Glomerular visceral epithelial cell (primary cell): ENCODE measurements around the gene ITGB1BP1.

ENCODE experiments used
- DNase-seq: peaks from one replicate; pipeline ENCODE4 v3.0.0-alpha.2; 2016; ENCODE audit errors: extremely low spot score

ITGB1BP1 gene

DNA sequence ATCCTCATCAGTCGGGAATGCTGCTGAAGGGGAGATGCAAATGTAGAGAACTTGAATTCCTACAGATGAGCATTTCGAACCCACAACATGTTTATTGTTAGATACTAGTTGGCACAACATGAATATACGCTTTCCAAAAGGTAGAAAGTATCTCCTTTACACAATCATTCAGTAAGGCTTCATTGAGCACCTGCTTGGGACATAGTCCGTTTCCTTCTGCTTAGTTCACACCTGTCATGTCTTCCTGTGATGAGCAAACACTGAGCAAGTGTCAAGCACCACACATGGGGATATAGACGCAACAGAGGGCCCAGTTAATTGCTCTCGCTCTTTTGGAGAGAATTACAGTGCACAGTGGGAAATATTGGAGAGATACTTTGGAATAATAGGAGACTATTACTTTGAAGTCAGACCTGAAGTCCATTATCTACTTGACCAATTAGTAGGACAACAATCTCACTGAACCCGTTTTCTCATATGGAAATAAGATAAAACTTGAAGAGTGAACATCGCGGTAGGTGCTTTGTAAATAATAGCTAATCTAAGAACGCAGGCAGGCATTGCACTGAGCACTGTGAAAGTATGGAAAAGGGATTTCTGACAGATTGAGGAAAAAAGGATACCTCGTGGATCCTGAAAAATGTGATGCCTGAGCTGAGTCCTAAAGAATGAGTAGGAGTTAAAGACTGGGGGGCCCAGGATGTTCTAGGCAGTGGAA, 1.3 kb upstream of the ITGB1BP1 start:
- no peak for DNase-seq

- DNase-seq: peak; percentile 21
Observed at GRCh38 chr2:9423922-9424272, 569 bp upstream of the ITGB1BP1 start.

DNA sequence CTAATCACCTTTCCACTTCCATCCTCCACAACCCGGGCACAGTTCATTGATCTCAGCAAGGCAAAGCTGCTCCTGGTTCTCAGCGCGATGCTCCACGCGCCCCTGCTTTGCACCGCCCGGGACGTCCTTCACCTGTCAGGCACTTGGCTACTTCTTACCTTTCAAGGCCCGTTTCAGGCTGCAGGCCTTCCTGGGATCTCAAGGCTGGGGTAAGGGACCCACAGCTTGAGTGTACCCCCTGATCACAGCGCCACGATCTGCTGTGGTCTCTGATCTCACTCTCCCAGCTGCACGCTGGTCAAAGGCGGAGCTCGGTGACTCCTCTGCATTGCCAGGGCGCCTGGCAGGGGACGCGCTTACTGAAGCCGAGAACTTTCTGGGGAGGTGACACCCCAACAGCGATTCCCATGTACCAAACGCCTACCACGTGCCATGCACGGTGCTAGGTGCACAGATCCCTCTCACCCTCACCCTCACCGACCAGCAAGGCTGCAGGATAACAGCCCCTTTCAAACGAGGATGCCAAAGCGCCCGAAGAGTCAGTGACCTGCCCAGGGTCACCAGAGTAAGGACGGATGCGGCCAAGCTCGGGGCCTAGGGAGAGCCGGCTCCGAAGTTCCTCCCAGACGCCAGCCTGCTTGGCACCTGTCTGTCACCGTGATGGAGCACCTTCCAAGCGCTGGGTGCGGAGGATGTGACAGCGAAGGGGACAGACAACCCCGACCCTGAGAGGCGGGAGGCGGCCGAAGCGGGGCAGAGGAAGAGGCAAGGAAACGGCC, 818 bp downstream of the ITGB1BP1 start:
- peak; percentile 38 for DNase-seq

DNA sequence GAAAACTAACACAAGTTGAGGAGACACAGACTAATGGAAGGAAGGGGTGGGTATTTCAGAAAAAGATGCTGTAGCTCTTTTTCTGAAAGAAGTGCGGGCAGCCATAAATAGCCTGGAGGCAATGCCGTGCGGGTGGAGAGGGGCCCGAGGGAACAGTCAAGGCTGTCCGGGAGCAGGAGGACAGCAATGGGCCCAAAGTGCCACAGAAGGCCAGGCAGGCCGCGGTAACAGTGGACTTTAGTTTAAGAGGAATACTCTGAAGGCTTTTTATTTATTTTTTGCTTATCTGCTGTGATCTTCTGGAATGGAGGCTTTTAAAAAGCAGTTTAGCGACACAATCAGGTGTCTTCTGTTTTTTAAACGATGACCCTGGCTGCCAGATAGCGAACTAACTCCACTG, 2.8 kb downstream of the ITGB1BP1 start:
- DNase-seq: no peak

- no peak for DNase-seq
Observed at GRCh38 chr2:9419541-9419940, 3.8 kb downstream of the ITGB1BP1 start.

GRCh38 chr2:9418746-9419145, 4.6 kb downstream of the ITGB1BP1 start:
- DNase-seq: no peak

DNA sequence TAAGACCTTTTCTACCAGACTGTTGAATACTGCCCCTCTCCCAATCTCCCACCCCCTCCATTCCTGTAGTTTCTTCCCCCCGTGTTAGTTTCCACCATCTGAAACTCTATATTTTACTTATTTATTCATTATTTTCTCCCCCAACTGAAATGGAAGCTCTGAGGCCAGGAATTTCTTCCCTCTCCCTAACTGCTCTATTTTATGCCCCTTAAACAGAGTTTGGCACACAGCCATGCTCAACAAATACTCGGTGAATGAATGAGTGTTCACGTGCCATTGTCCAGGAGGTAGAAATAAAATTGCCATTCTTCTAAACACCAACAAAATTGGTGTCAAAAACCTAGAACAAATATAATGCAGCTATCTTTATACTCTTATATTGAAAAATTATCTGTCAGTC, 5.6 kb downstream of the ITGB1BP1 start:
- DNase-seq: no peak

GRCh38 chr2:9416962-9417316, 6.4 kb downstream of the ITGB1BP1 start:
- no peak for DNase-seq

- DNase-seq: no peak
Observed at GRCh38 chr2:9416267-9416961, 6.9 kb downstream of the ITGB1BP1 start.

DNA sequence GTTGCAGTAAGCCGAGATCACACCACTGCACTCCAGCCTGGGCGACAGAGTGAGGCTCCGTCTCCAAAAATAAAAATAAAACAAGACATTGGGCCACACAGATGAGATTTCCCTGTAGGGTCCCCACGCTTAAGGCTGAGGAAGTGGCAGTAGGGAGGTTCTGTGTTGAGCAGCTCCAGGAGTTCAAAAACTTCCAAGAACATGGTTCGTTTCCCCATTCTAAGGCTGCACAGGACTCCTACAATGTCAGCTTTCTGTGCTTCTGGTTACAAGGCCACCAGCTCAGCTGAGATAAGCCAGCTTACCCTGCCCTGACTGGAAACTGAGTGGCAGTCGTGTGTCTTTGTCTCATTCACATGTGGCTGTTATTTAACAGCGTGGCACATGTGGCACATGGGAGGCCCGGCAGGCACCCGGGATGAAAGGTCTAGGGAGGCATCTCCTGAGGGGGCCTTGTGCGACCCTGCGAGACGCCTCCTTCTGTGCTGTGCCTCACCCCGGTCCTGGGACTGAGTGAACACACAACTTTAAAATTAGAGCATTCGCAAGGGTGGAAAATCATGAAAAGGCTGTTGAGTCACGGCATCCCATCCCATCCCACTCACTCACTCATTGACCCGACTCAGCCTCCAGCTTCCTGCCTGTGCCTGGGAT, 7.7 kb downstream of the ITGB1BP1 start:
- no peak for DNase-seq

DNA sequence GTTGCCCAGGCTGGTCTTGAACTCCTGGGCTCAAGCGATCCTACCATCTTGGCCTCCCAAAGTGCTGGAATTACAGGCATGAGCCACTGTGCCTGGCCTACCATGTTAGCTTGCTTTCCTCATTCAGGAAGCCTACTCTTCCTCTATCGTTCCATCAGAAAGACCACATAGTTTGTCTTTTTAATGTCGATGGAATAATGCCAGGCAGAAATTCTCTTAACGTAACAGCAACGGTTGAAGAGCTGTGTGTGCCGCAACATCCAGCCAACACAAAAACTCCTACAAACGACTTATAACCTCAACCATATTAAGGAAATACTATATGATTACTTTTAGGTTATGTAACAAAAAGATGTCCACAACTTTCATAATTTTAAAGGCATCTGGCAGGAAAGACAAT, 10.5 kb downstream of the ITGB1BP1 start:
- no peak for DNase-seq

GRCh38 chr2:9410108-9410507, 13.2 kb downstream of the ITGB1BP1 start:
- no peak for DNase-seq

DNA sequence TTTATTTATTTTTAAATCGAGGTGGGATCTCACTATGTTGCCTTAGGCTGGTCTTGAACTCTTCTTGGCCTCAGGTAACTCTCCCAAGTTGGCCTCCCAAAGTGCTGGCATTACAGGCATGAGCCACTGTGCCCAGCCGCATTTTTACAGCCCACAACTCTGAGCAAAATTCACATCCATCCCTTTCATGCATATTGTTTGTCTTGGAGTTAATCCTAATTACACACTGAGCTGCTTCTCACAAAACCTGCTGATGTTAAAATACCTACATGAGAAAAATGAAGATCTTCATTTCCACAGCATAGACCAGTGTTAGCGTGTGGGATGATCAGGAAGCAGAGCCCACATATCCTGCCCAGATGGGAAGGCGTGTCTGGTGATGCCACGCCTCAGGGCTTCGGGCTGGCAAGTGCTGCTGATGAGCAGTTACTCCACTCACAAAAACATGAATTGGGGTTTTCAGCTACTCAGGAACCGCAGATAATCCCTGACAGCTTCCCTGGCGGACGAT, 14.6 kb downstream of the ITGB1BP1 start:
- DNase-seq: no peak

GRCh38 chr2:9407363-9407811, 15.9 kb downstream of the ITGB1BP1 start:
- no peak for DNase-seq

DNA sequence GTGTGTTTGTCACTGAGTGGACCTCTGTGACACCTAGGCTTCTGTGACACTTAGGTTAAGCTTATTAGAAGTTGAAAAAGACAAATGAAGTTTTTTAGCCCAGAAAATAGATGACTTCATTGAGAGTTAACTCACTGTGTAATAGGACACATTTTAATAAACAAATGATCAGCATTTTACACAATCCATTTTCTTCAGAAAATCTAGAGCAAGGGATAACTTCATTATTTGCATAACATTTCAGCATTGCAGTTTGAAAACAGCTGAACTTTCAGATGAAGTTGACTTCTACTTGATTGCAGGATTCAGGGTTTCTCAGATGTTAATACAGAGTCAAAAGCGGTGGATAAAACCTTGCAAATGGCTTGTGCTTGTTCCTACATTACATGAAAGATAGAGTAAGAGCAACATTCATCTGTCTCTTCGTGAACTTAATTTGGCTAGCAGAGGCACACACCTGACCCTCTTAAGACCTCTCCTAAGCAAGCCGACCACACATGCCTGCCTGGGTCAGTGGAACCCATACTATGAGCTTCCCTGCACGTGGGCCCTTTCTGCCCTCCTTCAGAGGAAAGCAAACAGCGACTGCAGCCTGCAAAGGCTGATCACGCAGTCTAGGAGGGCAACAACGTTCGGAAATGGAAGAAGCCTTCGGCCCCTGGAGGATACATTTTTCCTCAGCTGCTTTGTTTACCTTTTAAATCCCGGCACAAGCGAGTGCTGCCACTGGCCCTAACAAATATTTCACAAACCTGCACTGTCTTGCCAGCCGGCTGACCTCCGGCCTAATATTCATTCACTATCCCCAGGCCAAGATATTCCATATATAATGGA, 16.6 kb downstream of the ITGB1BP1 start:
- no peak for DNase-seq

- no peak for DNase-seq
Observed at GRCh38 chr2:9405636-9406035, 17.7 kb downstream of the ITGB1BP1 start.

GRCh38 chr2:9404451-9404850, 18.9 kb downstream of the ITGB1BP1 start:
- DNase-seq: no peak

GRCh38 chr2:9403924-9404323, 19.4 kb downstream of the ITGB1BP1 start:
- no peak for DNase-seq

GRCh38 chr2:9401646-9402371, 21.5 kb downstream of the ITGB1BP1 start:
- DNase-seq: no peak

DNA sequence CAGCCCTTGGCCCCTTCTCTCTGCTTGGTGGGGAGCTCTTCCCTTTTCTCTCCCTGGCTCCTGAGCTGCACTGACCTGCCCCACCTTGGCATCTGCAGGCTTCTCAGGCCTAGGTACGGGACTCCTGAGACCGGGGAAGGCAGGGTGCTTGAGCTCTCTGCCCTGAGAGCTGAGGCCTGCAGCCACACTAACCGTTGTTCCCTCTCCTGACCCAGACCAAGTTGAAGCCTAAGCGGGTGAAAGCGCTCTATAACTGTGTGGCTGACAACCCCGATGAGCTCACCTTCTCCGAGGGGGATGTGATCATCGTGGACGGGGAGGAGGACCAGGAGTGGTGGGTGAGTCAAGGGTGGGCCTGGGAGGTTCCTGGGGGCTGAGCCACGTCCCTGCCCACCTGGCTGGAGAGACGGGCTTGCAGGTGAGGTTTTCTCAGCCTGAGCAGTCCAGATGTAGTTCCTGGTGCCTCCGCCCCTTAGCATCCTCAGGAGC, 22.2 kb downstream of the ITGB1BP1 start:
- DNase-seq: no peak
